Endodermal cell (in vitro differentiated cells): ENCODE data around the gene NDUFB10. TPM values are rescaled to one million over a fixed set of nuclear protein-coding genes. Genes with fewer than 3 reads are reported as not detected.

Experiments used
- DNase-seq: peaks from one replicate; pipeline ENCODE4 v3.0.0-alpha.2; 2017
- H3K27ac ChIP-seq: 2 replicates; pipeline ENCODE4 v1.5.1; 2013; ENCODE audit warnings: mild to moderate bottlenecking, low read depth, low read length, moderate library complexity
- H3K27me3 ChIP-seq: 2 replicates; pipeline ENCODE4 v1.6.1; 2013; ENCODE audit warnings: mild to moderate bottlenecking, low read length, moderate library complexity; ENCODE audit not compliant: insufficient read depth, control insufficient read depth, poor library complexity, severe bottlenecking
- H3K36me3 ChIP-seq: 2 replicates; pipeline ENCODE4 v1.7.0; 2013; ENCODE audit warnings: mild to moderate bottlenecking, low read length, moderate library complexity; ENCODE audit not compliant: control insufficient read depth, insufficient read depth
- H3K4me1 ChIP-seq: one replicate; pipeline ENCODE4 v1.7.0; 2013; ENCODE audit warnings: low read length; ENCODE audit not compliant: control insufficient read depth, insufficient read depth
- H3K4me3 ChIP-seq: 2 replicates; pipeline ENCODE4 v1.5.1; 2013; ENCODE audit warnings: mild to moderate bottlenecking, low read length, moderate library complexity
- H3K9ac ChIP-seq: 2 replicates; pipeline ENCODE4 v1.6.1; 2013; ENCODE audit warnings: mild to moderate bottlenecking, low read length, moderate library complexity; ENCODE audit not compliant: poor library complexity, severe bottlenecking; ENCODE audit errors: extremely low read depth
- H3K9me3 ChIP-seq: 2 replicates; pipeline ENCODE4 v1.6.1; 2013; ENCODE audit warnings: mild to moderate bottlenecking, low read length, moderate library complexity; ENCODE audit not compliant: control insufficient read depth
- H3K27ac Mint-ChIP-seq: 2 replicates; pipeline ENCODE4 v1.8.0; 2020; ENCODE audit warnings: mixed read lengths
- H3K27me3 Mint-ChIP-seq: 2 replicates; pipeline ENCODE4 v1.8.0; 2021; ENCODE audit warnings: mild to moderate bottlenecking, mixed read lengths; ENCODE audit not compliant: insufficient read depth
- H3K36me3 Mint-ChIP-seq: 2 replicates; pipeline ENCODE4 v1.8.0; 2020; ENCODE audit warnings: low read depth, mixed read lengths
- H3K4me1 Mint-ChIP-seq: 2 replicates; pipeline ENCODE4 v1.8.0; 2020; ENCODE audit warnings: mixed read lengths
- H3K4me3 Mint-ChIP-seq: 2 replicates; pipeline ENCODE4 v1.8.0; 2020; ENCODE audit warnings: mild to moderate bottlenecking, moderate library complexity, mixed read lengths
- H3K9me3 Mint-ChIP-seq: 2 replicates; pipeline ENCODE4 v1.8.0; 2020; ENCODE audit warnings: mild to moderate bottlenecking, mixed read lengths
- CTCF ChIP-seq: fragments of 200-600 bp; sonication (generic); conservative IDR thresholded peaks from 2 replicates; pipeline ENCODE4 v1.5.0; 2021; ENCODE audit warnings: antibody characterized with exemption, mild to moderate bottlenecking
- WGBS, 2 experiments: methylation state at CpG; one replicate each; pipeline versions ENCODE4 v1.1.5 to v1.1.7; 2013; ENCODE audit warnings: missing lambda C conversion rate in 2 of 2, mixed read lengths in 1 of 2; ENCODE audit not compliant: insufficient coverage in 1 of 2, insufficient read length in 1 of 2; 5-methylcytosine and 5-hydroxymethylcytosine counted together
- total RNA-seq, 2 donors: library from RNA; stranded (reverse); fragmentation: NEBNext Ultra II Directional in 1 of 2; extraction: Animal tissue kit (Norgen Biotek cat#: 25700) in 1 of 2; gene quantifications; 2 replicates in 1 of 2; 3 replicates in 1 of 2; pipeline ENCODE4 v1.2.1, GENCODE V29; 2021

The NDUFB10 gene
- total RNA-seq, 2 donors from 2014 or later, result 167 to 192 TPM

- Histone ChIP-seq H3K4me1 (no peaks in the 10 kb centered on the region), H3K9ac (no peak overlapping the region), H3K27ac (no peak overlapping the region), H3K27me3 (peaks cover 13% of the 10 kb centered on the region), H3K36me3 (peaks cover 4% of the 10 kb centered on the region), H3K9me3 (no peaks in the 10 kb centered on the region), H3K4me3 (no peak overlapping the region)
- Mint-ChIP-seq H3K36me3 (peaks cover 9% of the 10 kb centered on the region), H3K4me1 (peaks cover 2% of the 10 kb centered on the region), H3K27ac (no peak overlapping the region), H3K27me3 (peaks cover 27% of the 10 kb centered on the region), H3K9me3 (no peaks in the 10 kb centered on the region), H3K4me3 (no peak overlapping the region)
- peak; percentile 47 for DNase-seq
- 83 to 84% methylated on average over 9 to 23 of the region's 23 CpGs for WGBS, 2 experiments
- TF ChIP-seq CTCF, result no peak
Observed at GRCh38 chr16:1933097-1933661, 26.2 kb upstream of the NDUFB10 start.

DNA sequence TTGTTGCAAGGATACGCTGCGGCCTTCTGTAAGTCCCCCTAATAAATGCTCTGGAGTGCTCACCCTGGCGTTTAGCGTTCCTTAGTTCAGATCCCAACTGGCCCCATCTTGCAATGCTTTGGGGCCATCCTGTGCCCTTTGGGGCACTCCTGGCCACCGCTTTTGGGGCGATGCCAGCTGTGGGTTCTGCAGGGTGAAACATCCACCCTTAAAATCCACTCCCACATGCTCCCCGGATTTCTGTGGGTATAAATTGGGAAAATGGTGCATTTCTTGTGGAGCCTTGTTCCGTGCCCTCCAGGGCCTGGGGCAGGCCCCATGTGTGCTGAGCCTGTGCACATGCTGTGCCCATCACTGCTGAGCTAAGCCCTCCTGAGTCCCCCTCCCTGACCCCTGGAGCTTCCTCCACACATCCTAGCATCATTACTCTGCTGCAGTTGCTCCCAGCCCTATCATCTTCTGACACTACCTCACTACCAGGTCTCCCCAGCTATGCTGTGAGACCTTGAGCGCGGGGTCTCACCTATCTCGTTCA, 22.3 kb upstream of the NDUFB10 start:
- Mint-ChIP-seq H3K27ac (no peak overlapping the region), H3K4me1 (peaks cover 3% of the 10 kb centered on the region), H3K27me3 (peaks cover 1% of the 10 kb centered on the region), H3K4me3 (no peak overlapping the region), H3K36me3 (peaks cover 22% of the 10 kb centered on the region), H3K9me3 (no peaks in the 10 kb centered on the region)
- Histone ChIP-seq H3K27me3 (no peaks in the 10 kb centered on the region), H3K9me3 (no peaks in the 10 kb centered on the region), H3K9ac (no peak overlapping the region), H3K4me1 (no peaks in the 10 kb centered on the region), H3K4me3 (no peak overlapping the region), H3K27ac (no peak overlapping the region), H3K36me3 (peaks cover 4% of the 10 kb centered on the region)
- 93 to 100% methylated on average over 4 to 11 of the region's 11 CpGs for WGBS, 2 experiments
- DNase-seq, result no peak
- TF ChIP-seq CTCF, result no peak

DNA sequence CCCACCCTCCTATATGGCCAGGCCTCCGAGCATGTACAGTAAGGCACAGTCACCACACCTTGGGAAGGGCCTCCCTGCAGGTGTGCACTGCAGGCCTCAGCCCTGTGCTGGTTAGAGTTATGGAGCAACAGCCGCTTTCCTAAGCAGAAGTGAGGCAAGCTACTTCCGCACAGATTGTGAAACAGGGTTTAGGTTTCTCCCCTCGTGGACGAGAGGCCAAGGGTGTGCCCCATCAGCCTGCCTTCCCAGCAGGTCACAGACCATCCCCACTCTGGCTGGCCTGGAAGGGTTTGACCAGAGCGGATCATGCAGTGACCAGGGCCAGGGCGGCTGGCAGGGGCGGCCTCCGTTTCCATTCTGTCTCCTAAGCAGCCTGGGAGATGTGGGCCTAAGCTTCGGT, 21.0 kb upstream of the NDUFB10 start:
- H3K4me3 ChIP-seq, result no peak overlapping the region
- H3K9me3 Mint-ChIP-seq, result no peaks in the 10 kb centered on the region
- H3K4me1 ChIP-seq, result no peaks in the 10 kb centered on the region
- no peaks in the 10 kb centered on the region for H3K27me3 ChIP-seq
- DNase-seq, result no peak
- peaks cover 4% of the 10 kb centered on the region for H3K36me3 ChIP-seq
- TF ChIP-seq CTCF, result no peak
- H3K27ac ChIP-seq, result no peak overlapping the region
- no peak overlapping the region for H3K4me3 Mint-ChIP-seq
- no peaks in the 10 kb centered on the region for H3K9me3 ChIP-seq
- peaks cover 22% of the 10 kb centered on the region for H3K36me3 Mint-ChIP-seq
- H3K27ac Mint-ChIP-seq, result no peak overlapping the region
- WGBS, 2 experiments, result 90 to 94% methylated on average over 9 to 10 of the region's 10 CpGs
- peaks cover 3% of the 10 kb centered on the region for H3K4me1 Mint-ChIP-seq
- peaks cover 1% of the 10 kb centered on the region for H3K27me3 Mint-ChIP-seq
- H3K9ac ChIP-seq, result no peak overlapping the region
